WERI-Rb-1 (cell line): ENCODE measurements around the gene ZFAND2B.

Experiments
- DNase-seq: peaks from one replicate; pipeline ENCODE4 v3.0.0-alpha.2; 2020
- H3K27ac ChIP-seq: fragments of 250-450 bp; sonication (Bioruptor Pico); 2 replicates; pipeline ENCODE4 v1.5.1; 2020; ENCODE audit warnings: mild to moderate bottlenecking, moderate library complexity
- H3K27me3 ChIP-seq: fragments of 250-450 bp; sonication (Bioruptor Pico); 2 replicates; pipeline ENCODE4 v1.5.1; 2021; ENCODE audit warnings: mild to moderate bottlenecking, low read depth, moderate library complexity; ENCODE audit not compliant: insufficient read depth, severe bottlenecking
- H3K36me3 ChIP-seq: fragments of 250-450 bp; sonication (Bioruptor Pico); 2 replicates; pipeline ENCODE4 v1.5.1; 2020; ENCODE audit warnings: mild to moderate bottlenecking, moderate library complexity
- H3K4me3 ChIP-seq: 2 replicates; pipeline ENCODE4 v1.5.1; 2011; ENCODE audit warnings: low read depth, mild to moderate bottlenecking, control low read depth, low read length
- H3K9me3 ChIP-seq: fragments of 250-450 bp; sonication (Bioruptor Pico); 2 replicates; pipeline ENCODE4 v1.5.1; 2021; ENCODE audit warnings: mild to moderate bottlenecking, moderate library complexity; ENCODE audit not compliant: severe bottlenecking
- TF ChIP-seq, protein P1 (sequence below): IDR thresholded peaks from 2 replicates; pipeline ENCODE4 v1.5.1; 2011; ENCODE audit warnings: low read depth, mild to moderate bottlenecking, control low read depth, inconsistent platforms, low read length

Gene ZFAND2B

DNA sequence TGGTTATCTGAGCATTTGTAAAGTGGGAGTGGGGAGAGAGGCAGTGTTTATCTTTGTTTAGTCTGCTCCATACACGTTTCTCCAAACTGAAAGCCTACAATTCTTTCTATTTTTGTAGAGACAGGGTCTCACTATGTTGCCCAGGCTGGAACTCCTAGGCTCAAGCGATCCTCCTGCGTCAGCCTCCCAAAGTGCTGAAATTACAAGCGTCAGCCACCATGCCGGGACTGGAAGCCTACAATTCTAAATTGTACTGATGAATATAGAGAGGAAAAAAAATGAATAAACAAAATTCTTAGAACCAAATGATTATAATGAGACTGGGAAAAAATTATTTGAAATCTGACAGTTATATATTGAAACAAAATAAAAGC, 1.4 kb upstream of the ZFAND2B start:
- H3K27ac ChIP-seq, result no peak overlapping the region
- H3K4me3 ChIP-seq, result no peak overlapping the region
- TF ChIP-seq, protein P1, sequence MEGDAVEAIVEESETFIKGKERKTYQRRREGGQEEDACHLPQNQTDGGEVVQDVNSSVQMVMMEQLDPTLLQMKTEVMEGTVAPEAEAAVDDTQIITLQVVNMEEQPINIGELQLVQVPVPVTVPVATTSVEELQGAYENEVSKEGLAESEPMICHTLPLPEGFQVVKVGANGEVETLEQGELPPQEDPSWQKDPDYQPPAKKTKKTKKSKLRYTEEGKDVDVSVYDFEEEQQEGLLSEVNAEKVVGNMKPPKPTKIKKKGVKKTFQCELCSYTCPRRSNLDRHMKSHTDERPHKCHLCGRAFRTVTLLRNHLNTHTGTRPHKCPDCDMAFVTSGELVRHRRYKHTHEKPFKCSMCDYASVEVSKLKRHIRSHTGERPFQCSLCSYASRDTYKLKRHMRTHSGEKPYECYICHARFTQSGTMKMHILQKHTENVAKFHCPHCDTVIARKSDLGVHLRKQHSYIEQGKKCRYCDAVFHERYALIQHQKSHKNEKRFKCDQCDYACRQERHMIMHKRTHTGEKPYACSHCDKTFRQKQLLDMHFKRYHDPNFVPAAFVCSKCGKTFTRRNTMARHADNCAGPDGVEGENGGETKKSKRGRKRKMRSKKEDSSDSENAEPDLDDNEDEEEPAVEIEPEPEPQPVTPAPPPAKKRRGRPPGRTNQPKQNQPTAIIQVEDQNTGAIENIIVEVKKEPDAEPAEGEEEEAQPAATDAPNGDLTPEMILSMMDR, result no peak
- no peak for DNase-seq
- no peaks in the 10 kb centered on the region for H3K9me3 ChIP-seq
- H3K27me3 ChIP-seq, result no peaks in the 10 kb centered on the region
- peaks cover 28% of the 10 kb centered on the region for H3K36me3 ChIP-seq

DNA sequence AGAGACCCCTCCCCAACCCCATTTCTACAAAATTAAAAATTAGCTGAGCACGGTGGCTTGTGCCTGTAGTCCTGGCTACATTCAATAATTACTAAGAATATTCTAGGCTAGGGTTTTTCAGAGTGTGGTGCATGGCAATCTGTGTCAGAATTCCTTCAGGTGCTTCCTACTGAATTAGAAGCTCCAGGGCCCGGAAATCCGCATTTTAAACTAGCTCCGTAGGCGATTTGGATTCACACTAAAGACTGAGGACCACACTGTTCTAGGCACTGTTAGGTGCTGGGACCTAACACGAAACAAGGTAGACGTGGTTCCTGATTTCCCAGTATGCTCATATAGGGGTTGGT, 628 bp upstream of the ZFAND2B start:
- no peaks in the 10 kb centered on the region for H3K27me3 ChIP-seq
- no peaks in the 10 kb centered on the region for H3K9me3 ChIP-seq
- TF ChIP-seq, protein P1, result no peak
- H3K27ac ChIP-seq, result peak overlapping the region; percentile 87
- H3K4me3 ChIP-seq, result peak overlapping the region; percentile 46
- no peak for DNase-seq
- peaks cover 36% of the 10 kb centered on the region for H3K36me3 ChIP-seq

DNA sequence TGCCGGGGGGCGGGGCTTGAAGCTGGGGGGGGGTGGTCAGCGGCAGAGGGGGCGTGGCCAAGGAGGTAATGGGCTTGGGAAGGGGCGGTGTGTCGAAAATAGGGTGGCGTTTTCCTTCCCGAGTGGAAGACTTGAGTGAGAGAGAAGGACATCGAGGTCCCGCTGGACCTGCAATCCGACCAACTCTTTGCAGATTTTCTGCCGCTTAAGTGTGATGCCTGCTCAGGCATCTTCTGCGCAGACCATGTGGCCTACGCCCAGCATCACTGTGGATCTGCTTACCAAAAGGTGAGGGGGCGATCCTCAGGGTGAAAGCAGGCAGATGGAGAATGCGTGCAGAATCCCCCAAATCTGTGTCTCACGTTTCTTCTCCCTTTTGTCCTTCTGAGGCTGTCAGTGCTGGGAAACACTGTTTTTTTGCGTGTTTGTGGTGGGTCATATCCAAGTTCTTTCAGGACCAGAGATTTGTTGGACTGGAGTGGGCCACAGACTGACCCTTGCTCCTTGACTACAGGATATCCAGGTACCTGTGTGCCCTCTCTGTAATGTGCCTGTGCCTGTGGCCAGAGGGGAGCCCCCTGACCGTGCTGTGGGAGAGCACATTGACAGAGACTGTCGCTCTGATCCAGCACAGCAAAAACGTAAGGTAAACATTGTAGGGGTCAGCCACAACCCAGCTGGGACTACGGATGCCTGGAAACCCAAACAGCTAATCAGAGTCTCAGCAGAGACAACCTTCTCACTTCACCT, 727 bp downstream of the ZFAND2B start:
- Histone ChIP-seq H3K9me3 (no peaks in the 10 kb centered on the region), H3K27ac (peak overlapping the region; percentile 87), H3K27me3 (no peaks in the 10 kb centered on the region), H3K36me3 (peaks cover 46% of the 10 kb centered on the region), H3K4me3 (peak overlapping the region; percentile 62)
- no peak for DNase-seq
- TF ChIP-seq, protein P1, result no peak

DNA sequence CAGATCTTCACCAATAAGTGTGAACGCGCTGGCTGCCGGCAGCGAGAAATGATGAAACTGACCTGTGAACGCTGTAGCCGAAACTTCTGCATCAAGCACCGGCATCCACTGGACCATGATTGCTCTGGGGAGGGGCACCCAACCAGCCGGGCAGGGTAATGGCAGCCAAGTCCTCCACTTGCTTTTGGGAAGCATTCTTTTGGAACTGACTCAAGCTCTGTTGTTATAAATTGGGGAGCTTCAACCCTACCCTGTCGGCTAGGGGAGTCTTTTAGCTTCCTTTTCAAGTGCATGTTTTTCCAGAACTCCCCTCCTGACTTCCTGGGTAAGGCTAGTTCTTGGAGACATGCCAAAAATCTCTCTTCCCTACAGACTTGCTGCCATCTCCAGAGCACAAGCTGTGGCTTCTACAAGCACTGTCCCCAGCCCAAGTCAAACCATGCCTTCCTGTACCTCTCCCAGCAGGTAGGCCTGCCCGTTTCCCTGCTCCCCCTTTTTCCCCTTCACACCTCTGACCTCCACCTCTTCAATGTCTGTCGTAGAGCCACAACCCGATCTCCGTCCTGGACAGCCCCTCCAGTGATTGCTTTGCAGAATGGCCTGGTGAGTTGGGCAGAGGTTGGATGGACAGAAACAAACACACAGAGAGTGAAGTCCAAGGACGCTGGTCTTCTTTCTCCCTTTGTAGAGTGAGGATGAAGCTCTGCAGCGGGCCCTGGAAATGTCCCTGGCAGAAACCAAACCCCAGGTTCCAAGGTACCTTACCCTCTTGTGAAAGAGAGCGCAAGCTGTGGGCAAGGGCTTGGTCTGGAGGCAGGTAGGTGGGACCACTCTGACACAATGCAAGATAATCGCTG, 1.5 kb downstream of the ZFAND2B start:
- Histone ChIP-seq H3K4me3 (no peak overlapping the region), H3K27ac (no peak overlapping the region), H3K9me3 (no peaks in the 10 kb centered on the region), H3K27me3 (no peaks in the 10 kb centered on the region), H3K36me3 (peaks cover 54% of the 10 kb centered on the region)
- TF ChIP-seq, protein P1, result no peak
- no peak for DNase-seq

DNA sequence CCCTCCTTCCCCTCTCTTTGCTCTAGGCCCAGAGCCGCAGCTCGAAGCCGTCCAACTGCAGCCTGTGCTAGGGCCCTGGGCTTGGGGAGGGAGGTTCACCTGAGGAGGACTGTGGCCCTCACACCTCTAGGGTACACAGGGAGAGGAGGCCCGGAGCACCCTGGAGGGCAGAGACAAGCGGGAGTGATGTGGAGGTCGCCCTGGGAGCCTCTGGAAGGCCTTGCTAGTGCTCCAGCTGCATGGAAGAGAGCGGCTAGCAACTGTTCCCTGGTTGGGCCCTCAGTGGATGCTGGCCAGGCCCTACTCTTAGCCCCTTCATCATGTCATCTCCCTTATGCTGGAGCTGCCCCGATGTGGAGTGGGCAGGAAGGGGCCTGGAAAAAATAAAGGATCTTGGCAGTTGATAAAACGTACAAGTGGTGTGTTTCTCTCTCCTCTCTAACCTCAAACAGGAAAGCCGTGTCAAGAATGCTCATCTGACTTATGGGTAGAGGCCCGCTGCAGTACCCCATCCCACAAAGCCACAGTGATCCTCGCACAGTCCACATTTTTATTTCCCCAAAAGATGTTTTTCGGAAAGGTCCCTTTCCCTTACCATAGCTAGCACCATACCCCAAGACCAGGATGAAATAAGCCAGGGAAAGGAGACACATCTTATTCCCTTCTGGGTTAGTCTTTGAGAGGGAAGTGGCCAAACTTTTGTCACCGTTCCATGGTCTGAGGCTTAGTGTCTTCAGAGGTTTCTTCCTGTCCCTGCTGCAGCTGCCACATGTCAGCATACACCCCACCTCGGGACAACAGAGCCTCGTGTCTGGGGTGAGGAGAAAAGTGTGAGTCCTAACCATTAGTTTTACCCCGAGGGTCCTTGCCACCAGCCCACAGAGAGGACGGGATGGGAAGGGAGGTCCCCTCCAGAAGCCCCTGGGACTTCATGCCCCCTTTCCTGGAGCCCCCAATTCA, 2.9 kb downstream of the ZFAND2B start:
- H3K4me3 ChIP-seq, result no peak overlapping the region
- H3K36me3 ChIP-seq, result peaks cover 68% of the 10 kb centered on the region
- DNase-seq, result no peak
- H3K27me3 ChIP-seq, result no peaks in the 10 kb centered on the region
- H3K9me3 ChIP-seq, result no peaks in the 10 kb centered on the region
- TF ChIP-seq, protein P1, result no peak
- H3K27ac ChIP-seq, result no peak overlapping the region
